ENCODE data around the gene ABCC8. TPM values are rescaled to one million over a fixed set of nuclear protein-coding genes. Genes with fewer than 3 reads are reported as not detected.

The ABCC8 gene
- total RNA-seq, 1 experiment from 2014 or later, result 7.3 TPM

DNA sequence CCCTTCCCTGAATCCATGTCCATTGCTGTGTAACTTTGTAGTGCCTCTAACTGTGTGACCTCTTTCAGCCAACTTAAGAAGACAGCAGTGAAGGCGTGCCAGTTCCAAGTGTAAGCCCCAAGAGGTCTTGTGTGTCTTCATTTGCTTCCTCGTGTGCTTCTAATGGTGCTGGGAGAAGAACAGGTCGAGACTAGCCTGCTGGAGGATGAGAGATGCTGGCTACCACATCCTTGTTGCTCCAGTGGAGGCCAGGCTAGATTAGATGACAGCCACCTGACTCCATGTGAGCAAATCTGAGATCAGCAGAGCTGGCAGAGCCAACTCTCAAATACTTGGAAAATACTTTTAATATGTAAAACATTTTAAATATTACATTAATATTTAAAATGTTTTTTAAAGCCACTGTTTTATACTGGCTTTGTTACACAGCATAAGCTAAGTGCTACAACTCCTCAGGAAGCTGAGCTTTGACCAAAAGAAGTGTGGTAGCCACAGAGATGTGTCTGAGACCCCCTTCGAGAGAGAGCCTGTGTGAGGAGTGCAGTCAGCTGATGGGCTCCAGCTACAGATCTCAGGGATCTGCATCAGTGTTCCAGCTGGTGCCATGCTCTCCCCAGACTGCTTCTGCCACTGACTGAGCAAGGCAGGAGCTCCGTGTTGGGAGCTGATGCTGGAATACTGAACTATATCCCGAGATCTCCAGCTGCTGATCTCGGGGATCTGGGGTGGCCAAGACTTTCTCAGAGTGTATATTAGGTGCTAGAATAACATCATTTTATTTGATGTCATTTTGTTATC, 97.1 kb downstream of the ABCC8 start:
- TF ChIP-seq, protein P1, sequence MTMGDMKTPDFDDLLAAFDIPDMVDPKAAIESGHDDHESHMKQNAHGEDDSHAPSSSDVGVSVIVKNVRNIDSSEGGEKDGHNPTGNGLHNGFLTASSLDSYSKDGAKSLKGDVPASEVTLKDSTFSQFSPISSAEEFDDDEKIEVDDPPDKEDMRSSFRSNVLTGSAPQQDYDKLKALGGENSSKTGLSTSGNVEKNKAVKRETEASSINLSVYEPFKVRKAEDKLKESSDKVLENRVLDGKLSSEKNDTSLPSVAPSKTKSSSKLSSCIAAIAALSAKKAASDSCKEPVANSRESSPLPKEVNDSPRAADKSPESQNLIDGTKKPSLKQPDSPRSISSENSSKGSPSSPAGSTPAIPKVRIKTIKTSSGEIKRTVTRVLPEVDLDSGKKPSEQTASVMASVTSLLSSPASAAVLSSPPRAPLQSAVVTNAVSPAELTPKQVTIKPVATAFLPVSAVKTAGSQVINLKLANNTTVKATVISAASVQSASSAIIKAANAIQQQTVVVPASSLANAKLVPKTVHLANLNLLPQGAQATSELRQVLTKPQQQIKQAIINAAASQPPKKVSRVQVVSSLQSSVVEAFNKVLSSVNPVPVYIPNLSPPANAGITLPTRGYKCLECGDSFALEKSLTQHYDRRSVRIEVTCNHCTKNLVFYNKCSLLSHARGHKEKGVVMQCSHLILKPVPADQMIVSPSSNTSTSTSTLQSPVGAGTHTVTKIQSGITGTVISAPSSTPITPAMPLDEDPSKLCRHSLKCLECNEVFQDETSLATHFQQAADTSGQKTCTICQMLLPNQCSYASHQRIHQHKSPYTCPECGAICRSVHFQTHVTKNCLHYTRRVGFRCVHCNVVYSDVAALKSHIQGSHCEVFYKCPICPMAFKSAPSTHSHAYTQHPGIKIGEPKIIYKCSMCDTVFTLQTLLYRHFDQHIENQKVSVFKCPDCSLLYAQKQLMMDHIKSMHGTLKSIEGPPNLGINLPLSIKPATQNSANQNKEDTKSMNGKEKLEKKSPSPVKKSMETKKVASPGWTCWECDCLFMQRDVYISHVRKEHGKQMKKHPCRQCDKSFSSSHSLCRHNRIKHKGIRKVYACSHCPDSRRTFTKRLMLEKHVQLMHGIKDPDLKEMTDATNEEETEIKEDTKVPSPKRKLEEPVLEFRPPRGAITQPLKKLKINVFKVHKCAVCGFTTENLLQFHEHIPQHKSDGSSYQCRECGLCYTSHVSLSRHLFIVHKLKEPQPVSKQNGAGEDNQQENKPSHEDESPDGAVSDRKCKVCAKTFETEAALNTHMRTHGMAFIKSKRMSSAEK (CRISPR knock-in tag; IDR thresholded peaks at IDR 0.05; ENCODE audit: borderline replicate concordance), result no peak
- no peak for TF ChIP-seq NR2C2 (CRISPR knock-in tag; IDR thresholded peaks at IDR 0.05)
- TF ChIP-seq, protein P2, sequence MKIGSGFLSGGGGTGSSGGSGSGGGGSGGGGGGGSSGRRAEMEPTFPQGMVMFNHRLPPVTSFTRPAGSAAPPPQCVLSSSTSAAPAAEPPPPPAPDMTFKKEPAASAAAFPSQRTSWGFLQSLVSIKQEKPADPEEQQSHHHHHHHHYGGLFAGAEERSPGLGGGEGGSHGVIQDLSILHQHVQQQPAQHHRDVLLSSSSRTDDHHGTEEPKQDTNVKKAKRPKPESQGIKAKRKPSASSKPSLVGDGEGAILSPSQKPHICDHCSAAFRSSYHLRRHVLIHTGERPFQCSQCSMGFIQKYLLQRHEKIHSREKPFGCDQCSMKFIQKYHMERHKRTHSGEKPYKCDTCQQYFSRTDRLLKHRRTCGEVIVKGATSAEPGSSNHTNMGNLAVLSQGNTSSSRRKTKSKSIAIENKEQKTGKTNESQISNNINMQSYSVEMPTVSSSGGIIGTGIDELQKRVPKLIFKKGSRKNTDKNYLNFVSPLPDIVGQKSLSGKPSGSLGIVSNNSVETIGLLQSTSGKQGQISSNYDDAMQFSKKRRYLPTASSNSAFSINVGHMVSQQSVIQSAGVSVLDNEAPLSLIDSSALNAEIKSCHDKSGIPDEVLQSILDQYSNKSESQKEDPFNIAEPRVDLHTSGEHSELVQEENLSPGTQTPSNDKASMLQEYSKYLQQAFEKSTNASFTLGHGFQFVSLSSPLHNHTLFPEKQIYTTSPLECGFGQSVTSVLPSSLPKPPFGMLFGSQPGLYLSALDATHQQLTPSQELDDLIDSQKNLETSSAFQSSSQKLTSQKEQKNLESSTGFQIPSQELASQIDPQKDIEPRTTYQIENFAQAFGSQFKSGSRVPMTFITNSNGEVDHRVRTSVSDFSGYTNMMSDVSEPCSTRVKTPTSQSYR (CRISPR knock-in tag; IDR thresholded peaks at IDR 0.05), result no peak
- TF ChIP-seq JAZF1 (CRISPR knock-in tag; IDR thresholded peaks at IDR 0.05), result no peak
- ChIA-PET CTCF (interaction anchor here (1.3 to 8.0 kb wide), 3 partner anchors 9 to 148 kb away, joined by 5 to 203 read pairs (median 5); partner anchors contain the start of gene KCNJ11), POLR2A (no interaction called here)
- Mint-ChIP-seq H3K36me3 (peaks cover 22% of the 10 kb centered on the region), H3K27me3 (ENCODE audit: low read depth) (peaks cover 6% of the 10 kb centered on the region), H3K9me3 (peaks cover 35% of the 10 kb centered on the region), H3K27ac (no peak overlapping the region), H3K4me3 (no peak overlapping the region), H3K4me1 (no peaks in the 10 kb centered on the region)
- ATAC-seq (no peak), DNase-seq (ENCODE audit: low spot score) (no peak)

DNA sequence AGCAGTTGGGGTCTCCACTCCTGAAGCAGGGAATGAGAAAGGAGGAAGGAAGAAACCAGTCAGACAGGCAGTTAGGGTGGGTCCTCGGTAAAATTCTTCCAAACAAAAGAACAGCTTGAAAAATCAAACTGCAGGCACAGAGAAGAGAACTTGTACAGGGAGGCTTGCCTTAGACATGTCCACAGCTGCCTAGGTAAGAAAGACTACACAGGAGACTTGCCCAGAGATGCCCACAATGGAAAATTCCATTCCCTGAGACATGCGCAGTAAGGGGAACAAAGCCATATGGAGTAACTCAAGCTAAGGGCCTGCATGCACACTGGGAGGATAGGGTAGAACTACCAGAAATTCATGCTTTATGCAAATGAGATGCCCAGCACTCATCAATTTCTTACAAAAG, 98.0 kb downstream of the ABCC8 start:
- Mint-ChIP-seq H3K9me3 (peaks cover 44% of the 10 kb centered on the region), H3K27me3 (ENCODE audit: low read depth) (peaks cover 9% of the 10 kb centered on the region), H3K36me3 (peaks cover 28% of the 10 kb centered on the region), H3K4me3 (no peak overlapping the region), H3K27ac (no peak overlapping the region), H3K4me1 (no peaks in the 10 kb centered on the region)
- POLR2A ChIA-PET, result no interaction called here
- no peak for DNase-seq (ENCODE audit: low spot score)
- no peak for ATAC-seq
- CTCF ChIA-PET, result interaction anchor here (1.1 to 1.3 kb wide), 3 partner anchors 10 to 149 kb away, joined by 5 read pairs; partner anchors contain the start of gene KCNJ11
- TF ChIP-seq, protein P3, sequence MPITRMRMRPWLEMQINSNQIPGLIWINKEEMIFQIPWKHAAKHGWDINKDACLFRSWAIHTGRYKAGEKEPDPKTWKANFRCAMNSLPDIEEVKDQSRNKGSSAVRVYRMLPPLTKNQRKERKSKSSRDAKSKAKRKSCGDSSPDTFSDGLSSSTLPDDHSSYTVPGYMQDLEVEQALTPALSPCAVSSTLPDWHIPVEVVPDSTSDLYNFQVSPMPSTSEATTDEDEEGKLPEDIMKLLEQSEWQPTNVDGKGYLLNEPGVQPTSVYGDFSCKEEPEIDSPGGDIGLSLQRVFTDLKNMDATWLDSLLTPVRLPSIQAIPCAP (CRISPR knock-in tag; IDR thresholded peaks at IDR 0.05), result no peak
- TF ChIP-seq ZNF263 (CRISPR knock-in tag; IDR thresholded peaks at IDR 0.05; ENCODE audit: low read depth) (no peak), TEAD1 (CRISPR knock-in tag; IDR thresholded peaks at IDR 0.05) (no peak), SOX15 (CRISPR knock-in tag; IDR thresholded peaks at IDR 0.05) (no peak), NFATC4 (CRISPR knock-in tag; IDR thresholded peaks at IDR 0.05) (no peak), CREM (CRISPR knock-in tag; IDR thresholded peaks at IDR 0.05) (no peak), ESRRA (CRISPR knock-in tag; IDR thresholded peaks at IDR 0.05; ENCODE audit: borderline replicate concordance) (no peak)
- TF ChIP-seq, protein P4, sequence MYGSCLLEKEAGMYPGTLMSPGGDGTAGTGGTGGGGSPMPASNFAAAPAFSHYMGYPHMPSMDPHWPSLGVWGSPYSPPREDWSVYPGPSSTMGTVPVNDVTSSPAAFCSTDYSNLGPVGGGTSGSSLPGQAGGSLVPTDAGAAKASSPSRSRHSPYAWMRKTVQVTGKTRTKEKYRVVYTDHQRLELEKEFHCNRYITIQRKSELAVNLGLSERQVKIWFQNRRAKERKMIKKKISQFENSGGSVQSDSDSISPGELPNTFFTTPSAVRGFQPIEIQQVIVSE (CRISPR knock-in tag; IDR thresholded peaks at IDR 0.05; ENCODE audit: borderline replicate concordance), result no peak
- TF ChIP-seq, protein P5, sequence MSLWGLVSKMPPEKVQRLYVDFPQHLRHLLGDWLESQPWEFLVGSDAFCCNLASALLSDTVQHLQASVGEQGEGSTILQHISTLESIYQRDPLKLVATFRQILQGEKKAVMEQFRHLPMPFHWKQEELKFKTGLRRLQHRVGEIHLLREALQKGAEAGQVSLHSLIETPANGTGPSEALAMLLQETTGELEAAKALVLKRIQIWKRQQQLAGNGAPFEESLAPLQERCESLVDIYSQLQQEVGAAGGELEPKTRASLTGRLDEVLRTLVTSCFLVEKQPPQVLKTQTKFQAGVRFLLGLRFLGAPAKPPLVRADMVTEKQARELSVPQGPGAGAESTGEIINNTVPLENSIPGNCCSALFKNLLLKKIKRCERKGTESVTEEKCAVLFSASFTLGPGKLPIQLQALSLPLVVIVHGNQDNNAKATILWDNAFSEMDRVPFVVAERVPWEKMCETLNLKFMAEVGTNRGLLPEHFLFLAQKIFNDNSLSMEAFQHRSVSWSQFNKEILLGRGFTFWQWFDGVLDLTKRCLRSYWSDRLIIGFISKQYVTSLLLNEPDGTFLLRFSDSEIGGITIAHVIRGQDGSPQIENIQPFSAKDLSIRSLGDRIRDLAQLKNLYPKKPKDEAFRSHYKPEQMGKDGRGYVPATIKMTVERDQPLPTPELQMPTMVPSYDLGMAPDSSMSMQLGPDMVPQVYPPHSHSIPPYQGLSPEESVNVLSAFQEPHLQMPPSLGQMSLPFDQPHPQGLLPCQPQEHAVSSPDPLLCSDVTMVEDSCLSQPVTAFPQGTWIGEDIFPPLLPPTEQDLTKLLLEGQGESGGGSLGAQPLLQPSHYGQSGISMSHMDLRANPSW (CRISPR knock-in tag; conservative IDR thresholded peaks at IDR 0.05; ENCODE audit: low read depth), result no peak
- TF ChIP-seq, protein P1 (CRISPR knock-in tag; IDR thresholded peaks at IDR 0.05; ENCODE audit: borderline replicate concordance), result no peak

Measured in WTC11 (cell line).